ENCODE results near the gene RBMX.

GRCh38 chrX:136856551-136856950 is 24.0 kb downstream of the RBMX start:
- TF ChIP-seq GATA2 (IDR thresholded peaks at IDR 0.05; ENCODE audit: low read depth, low read length) (no peak), GATA3 (IDR thresholded peaks at IDR 0.05; ENCODE audit: low read depth, low read length) (no peak)

All from SH-SY5Y (cell line).